RWPE2 (cell line): ENCODE results near the gene SLC45A3.

Source experiments
- ATAC-seq: fragments of 200-7000 bp; cut with Tn5 transposase; 3 replicates; pipeline ENCODE4 v1.9.1; 2021; ENCODE audit warnings: low read depth
- DNase-seq: peaks from one replicate; pipeline ENCODE4 v3.0.0-alpha.2; 2020; ENCODE audit warnings: low spot score
- H3K27ac ChIP-seq: fragments of 450-650 bp; 2 replicates; pipeline ENCODE4 v1.5.1; 2017; ENCODE audit warnings: mild to moderate bottlenecking; ENCODE audit not compliant: poor library complexity, severe bottlenecking
- H3K27me3 ChIP-seq: fragments of 250-450 bp; sonication (Bioruptor Pico); 2 replicates; pipeline ENCODE4 v1.5.1; 2021; ENCODE audit warnings: mild to moderate bottlenecking, moderate library complexity; ENCODE audit not compliant: insufficient read depth, poor library complexity, severe bottlenecking
- H3K36me3 ChIP-seq: fragments of 250-450 bp; sonication (Bioruptor Pico); 2 replicates; pipeline ENCODE4 v1.5.1; 2020; ENCODE audit warnings: low read depth, mild to moderate bottlenecking, moderate library complexity
- H3K4me1 ChIP-seq: fragments of 250-450 bp; sonication (Bioruptor Pico); 2 replicates; pipeline ENCODE4 v1.5.1; 2021; ENCODE audit warnings: mild to moderate bottlenecking, moderate library complexity; ENCODE audit not compliant: insufficient read depth, poor library complexity, severe bottlenecking
- H3K4me3 ChIP-seq: fragments of 250-450 bp; sonication (Bioruptor Pico); 2 replicates; pipeline ENCODE4 v1.5.1; 2021; ENCODE audit warnings: mild to moderate bottlenecking, moderate library complexity; ENCODE audit not compliant: severe bottlenecking
- H3K9me3 ChIP-seq: fragments of 250-450 bp; sonication (Bioruptor Pico); 2 replicates; pipeline ENCODE4 v1.5.1; 2021; ENCODE audit warnings: mild to moderate bottlenecking, moderate library complexity; ENCODE audit not compliant: severe bottlenecking
- TF ChIP-seq, protein P1 (sequence below): fragments of 450-650 bp; IDR thresholded peaks from one replicate; pipeline ENCODE4 v1.5.1; 2017; ENCODE audit warnings: mild to moderate bottlenecking, moderate library complexity; ENCODE audit not compliant: poor library complexity, severe bottlenecking

The SLC45A3 gene

DNA sequence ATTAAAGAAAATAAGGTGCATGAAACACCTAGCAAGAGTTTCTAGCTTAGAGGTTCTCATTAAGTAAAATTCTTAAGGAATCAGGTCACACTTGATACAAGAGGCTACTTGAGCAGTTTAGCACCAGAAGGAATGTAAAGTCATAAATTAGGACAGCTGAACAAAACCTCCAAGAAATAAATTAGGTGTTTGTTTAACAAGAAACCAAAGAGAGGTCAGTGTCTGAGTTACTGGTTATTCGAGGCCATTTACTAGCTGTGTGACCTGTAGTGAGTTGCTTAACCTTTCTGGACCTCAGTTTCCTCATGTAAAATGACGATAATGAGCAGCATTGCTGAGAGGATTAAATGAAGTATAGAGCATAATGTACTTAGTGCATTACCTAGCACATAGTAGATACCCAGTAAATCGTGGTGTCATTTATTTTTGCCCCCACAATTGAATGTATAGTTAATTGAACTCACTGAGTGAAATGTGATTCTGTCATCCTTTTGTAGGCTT, 47.6 kb downstream of the SLC45A3 start:
- no peak for ATAC-seq
- H3K27me3 ChIP-seq: no peaks in the 10 kb centered on the region
- peaks cover 22% of the 10 kb centered on the region for H3K4me1 ChIP-seq
- H3K9me3 ChIP-seq: no peaks in the 10 kb centered on the region
- DNase-seq: no peak
- no peaks in the 10 kb centered on the region; the same call in 1 of the 2 replicates for H3K36me3 ChIP-seq
- TF ChIP-seq, protein P1, sequence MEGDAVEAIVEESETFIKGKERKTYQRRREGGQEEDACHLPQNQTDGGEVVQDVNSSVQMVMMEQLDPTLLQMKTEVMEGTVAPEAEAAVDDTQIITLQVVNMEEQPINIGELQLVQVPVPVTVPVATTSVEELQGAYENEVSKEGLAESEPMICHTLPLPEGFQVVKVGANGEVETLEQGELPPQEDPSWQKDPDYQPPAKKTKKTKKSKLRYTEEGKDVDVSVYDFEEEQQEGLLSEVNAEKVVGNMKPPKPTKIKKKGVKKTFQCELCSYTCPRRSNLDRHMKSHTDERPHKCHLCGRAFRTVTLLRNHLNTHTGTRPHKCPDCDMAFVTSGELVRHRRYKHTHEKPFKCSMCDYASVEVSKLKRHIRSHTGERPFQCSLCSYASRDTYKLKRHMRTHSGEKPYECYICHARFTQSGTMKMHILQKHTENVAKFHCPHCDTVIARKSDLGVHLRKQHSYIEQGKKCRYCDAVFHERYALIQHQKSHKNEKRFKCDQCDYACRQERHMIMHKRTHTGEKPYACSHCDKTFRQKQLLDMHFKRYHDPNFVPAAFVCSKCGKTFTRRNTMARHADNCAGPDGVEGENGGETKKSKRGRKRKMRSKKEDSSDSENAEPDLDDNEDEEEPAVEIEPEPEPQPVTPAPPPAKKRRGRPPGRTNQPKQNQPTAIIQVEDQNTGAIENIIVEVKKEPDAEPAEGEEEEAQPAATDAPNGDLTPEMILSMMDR: no peak
- H3K4me3 ChIP-seq: peak overlapping the region; percentile 84
- H3K27ac ChIP-seq: peak overlapping the region; percentile 93

DNA sequence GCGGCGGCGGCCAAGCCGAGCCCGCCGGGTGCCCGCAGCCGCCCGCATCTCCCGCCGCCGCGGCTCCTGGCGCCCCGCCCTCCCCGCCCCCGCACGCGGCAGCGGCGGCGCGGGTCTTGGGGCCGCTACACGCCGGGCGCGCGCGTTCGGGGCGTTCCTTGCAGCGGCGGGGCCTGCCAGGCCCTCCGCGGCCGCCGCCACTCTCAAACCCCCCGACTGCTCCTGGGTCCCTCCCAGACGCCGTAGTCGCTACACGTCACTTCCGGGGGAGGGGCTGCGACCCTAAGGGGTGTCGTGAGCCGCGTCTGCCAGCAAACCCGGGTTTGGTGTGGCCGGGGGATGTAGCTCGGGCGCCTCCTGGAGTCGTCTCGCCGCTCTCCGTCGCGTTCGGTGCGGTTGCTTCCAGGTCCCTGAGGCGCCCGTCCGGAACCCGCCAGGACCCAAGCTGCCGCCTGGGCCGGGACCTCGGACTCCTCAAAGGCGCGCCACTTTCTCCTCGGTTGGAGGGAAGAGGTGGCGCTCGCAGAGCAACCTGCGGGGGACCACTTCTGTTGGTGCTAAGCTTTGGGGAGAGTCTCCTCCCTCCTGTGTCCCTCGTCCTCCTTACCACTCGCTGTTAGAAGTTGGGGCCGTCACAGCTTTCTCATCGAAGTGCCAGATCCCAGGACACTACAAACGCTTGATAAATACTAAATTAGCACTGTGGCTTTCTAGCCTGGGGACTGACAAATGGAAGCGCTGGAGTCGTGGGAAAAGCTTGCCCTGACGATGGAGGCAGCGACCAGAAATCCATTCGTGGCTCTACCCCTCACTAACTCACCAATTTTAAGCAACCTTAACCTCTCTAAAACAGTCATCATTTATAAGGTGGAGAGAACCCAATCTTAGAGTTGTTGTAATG, 48.3 kb downstream of the SLC45A3 start, which contains the start of gene ELK4:
TSS of gene ELK4 (minus strand) at position 244 of the 901 bp plus-strand sequence. CDS start 8,129 bp downstream, outside the sequence.
- H3K9me3 ChIP-seq: no peaks in the 10 kb centered on the region
- DNase-seq (peak; percentile 98), ATAC-seq (peak; percentile 78)
- peaks cover 22% of the 10 kb centered on the region for H3K4me1 ChIP-seq
- TF ChIP-seq, protein P1: peak; percentile 71
- H3K36me3 ChIP-seq: no peaks in the 10 kb centered on the region; the same call in 1 of the 2 replicates
- H3K27ac ChIP-seq: peak within 1 kb of the TSS; percentile 93
- peak within 1 kb of the TSS; percentile 84 for H3K4me3 ChIP-seq
- H3K27me3 ChIP-seq: no peaks in the 10 kb centered on the region

DNA sequence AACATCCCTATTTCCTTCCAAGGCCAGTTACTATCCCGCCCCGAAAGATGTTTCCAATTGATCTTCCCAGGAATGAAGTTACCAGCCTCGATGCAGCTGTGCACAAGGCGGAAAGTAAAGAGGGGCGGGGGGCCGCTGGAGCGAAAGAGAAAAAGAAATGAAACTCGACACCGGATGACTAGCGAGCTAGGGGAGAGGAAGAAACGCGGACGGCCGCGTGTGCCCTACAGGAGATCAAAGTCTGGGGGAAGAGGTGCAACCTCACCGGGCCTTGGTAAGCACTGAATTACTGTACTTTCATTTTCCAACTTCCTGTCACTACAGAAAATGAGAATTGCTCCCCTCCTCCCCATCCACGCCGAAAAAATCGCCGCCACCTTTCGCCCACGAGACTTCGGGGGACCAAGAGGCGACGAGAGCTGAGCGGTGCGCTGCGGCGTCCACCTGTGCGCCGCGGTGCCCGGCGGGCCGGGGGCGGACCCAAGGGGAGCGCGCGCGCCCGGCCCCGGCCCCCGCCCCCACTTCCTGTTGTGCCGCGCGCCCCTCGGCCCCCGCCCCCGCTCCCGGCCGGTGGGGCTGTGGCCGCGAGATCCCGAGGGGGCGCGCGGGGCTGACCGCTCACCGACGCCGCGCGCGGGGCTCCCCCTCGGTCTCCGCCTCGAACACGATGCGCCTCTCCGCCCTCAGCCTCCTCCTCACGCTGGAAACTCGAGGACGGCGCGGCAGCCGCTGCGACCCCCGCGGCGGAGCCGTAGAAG, 49.1 kb downstream of the SLC45A3 start:
- peak; percentile 59 for ATAC-seq
- Histone ChIP-seq H3K36me3 (peaks cover 6% of the 10 kb centered on the region), H3K4me3 (peak overlapping the region; percentile 84), H3K9me3 (no peaks in the 10 kb centered on the region), H3K27ac (peak overlapping the region; percentile 93), H3K27me3 (no peaks in the 10 kb centered on the region), H3K4me1 (peaks cover 20% of the 10 kb centered on the region)
- peak; percentile 70 for DNase-seq
- TF ChIP-seq, protein P1: no peak

DNA sequence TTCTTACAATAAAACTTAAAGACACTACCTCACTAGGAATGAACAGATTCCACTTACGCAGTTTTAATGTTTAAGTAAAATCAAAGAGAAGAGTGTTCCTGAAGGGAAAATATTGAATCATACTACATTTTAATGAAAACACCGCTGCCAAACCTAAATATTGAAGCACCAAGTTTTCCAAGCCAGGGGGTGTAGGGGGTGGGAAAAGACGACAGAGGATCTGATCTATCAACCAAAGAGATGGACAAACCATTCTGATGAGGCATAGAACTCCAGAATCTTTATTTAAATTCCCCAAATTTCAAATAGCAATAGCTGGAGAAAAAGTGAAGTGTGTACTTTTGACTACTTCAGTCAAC, 49.7 kb downstream of the SLC45A3 start:
- H3K36me3 ChIP-seq: peaks cover 6% of the 10 kb centered on the region
- H3K27ac ChIP-seq: peak overlapping the region; percentile 93
- peaks cover 14% of the 10 kb centered on the region for H3K4me1 ChIP-seq
- no peaks in the 10 kb centered on the region for H3K27me3 ChIP-seq
- H3K9me3 ChIP-seq: no peaks in the 10 kb centered on the region
- ATAC-seq (no peak), DNase-seq (no peak)
- peak overlapping the region; percentile 84 for H3K4me3 ChIP-seq
- TF ChIP-seq, protein P1: no peak
